ENCODE results near the gene CCND1.

Gene CCND1

DNA sequence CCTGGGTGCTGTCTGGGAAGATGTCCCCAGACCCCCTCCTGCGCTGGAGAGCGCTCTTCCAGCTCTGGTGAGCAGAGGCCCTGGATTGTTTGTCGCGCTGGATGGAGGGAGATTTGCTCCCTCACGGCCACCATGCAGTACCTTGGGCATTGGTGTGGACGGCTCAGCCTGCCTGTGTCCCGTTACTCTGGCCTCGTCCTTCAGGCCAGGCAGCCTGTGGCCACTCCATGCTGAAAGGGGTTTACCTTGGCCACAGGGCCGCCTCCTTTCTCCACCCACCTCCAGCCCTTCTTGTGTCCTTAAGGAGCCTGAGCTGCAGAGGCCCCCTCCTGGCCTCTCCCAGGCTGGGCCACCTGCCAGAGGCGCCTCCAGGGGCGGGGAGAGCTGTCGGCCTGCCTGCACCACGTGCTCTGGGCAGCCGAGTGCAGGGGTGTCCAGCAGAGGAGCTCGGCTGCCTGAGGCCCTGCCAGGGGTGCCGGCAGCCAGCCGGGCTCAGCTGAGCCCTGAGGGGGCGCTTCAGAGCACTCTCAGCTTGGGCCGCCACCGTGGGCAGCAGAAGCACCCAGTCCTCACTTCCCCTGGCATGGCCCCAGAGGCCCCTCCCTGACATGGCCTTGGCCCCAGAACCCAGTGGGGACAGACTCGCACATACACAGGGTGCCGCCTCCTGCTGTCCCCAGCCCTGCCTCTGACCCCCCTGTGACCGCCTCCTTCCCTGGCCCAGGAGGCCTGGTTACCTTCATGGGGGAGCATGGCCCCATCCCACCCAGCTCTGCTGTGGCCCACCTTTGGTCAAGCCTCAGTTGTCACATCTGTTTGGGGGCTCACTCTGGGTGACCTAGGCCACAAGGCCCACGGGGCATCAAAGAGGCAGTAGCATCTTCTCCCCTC, 3.4 kb downstream of the CCND1 start:
- peak overlapping the region; percentile 98 for H3K9ac ChIP-seq (ENCODE audit: low read depth, low read length)
- H3K36me3 ChIP-seq (ENCODE audit: insufficient read depth, low read length), result peaks cover 62% of the 10 kb centered on the region

DNA sequence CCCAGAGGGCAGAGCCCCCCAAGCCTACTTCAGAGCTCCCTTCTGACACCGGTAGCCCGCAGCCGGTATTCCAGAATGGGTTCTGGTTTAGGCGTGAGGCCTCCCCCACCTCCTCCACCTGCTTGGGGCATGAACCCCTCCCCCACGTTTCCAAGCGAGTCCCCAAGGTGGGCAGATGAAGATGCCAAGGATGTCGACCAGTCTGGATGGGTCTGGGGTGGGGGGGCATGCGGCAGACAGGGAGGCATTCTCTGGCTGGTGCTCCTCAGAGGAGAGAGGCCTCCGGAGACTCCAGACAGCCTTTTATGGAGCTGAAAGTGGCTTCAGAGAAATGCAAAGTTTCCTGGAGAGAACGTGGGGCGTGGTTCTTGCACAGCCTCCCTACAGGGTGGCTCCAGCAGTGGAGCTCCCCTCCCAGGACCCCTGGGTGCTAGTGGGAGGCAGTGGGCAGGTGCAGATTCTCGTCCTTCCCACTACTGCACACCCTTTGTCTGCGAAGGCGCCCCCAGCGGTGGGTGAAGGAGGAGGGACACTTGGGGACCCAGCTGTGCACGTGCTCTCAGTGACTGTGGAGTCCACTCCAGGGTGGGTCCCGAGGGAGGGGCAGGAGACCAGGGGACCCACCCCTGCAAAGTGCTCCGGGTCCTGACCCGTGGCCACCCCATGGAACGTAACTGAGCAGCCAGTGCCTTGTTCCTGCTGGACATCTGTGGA, 4.2 kb downstream of the CCND1 start:
- peaks cover 70% of the 10 kb centered on the region for H3K36me3 ChIP-seq (ENCODE audit: insufficient read depth, low read length)
- H3K4me1 ChIP-seq (ENCODE audit: control insufficient read depth, insufficient read depth, low read length), result peaks cover 31% of the 10 kb centered on the region
- H3K27me3 ChIP-seq (ENCODE audit: control insufficient read depth, insufficient read depth, low read length), result no peaks in the 10 kb centered on the region
- peak overlapping the region; percentile 98 for H3K9ac ChIP-seq (ENCODE audit: low read depth, low read length)
- peak overlapping the region; percentile 100 for H3K4me3 ChIP-seq (ENCODE audit: low read length)
- peak overlapping the region; percentile 92 for H3K4me2 ChIP-seq (ENCODE audit: low read length)
- H3K9me3 ChIP-seq (replicated peaks; ENCODE audit: low read length), result no peaks in the 10 kb centered on the region

More for the DNA sequence above, 3.4 kb downstream of the CCND1 start:
- peak overlapping the region; percentile 92 for H3K4me2 ChIP-seq (ENCODE audit: low read length)
- H3K9me3 ChIP-seq (replicated peaks; ENCODE audit: low read length), result no peaks in the 10 kb centered on the region
- H3K4me1 ChIP-seq (ENCODE audit: control insufficient read depth, insufficient read depth, low read length), result peaks cover 36% of the 10 kb centered on the region
- no peaks in the 10 kb centered on the region for H3K27me3 ChIP-seq (ENCODE audit: control insufficient read depth, insufficient read depth, low read length)
- peak overlapping the region; percentile 100 for H3K4me3 ChIP-seq (ENCODE audit: low read length)

DNA sequence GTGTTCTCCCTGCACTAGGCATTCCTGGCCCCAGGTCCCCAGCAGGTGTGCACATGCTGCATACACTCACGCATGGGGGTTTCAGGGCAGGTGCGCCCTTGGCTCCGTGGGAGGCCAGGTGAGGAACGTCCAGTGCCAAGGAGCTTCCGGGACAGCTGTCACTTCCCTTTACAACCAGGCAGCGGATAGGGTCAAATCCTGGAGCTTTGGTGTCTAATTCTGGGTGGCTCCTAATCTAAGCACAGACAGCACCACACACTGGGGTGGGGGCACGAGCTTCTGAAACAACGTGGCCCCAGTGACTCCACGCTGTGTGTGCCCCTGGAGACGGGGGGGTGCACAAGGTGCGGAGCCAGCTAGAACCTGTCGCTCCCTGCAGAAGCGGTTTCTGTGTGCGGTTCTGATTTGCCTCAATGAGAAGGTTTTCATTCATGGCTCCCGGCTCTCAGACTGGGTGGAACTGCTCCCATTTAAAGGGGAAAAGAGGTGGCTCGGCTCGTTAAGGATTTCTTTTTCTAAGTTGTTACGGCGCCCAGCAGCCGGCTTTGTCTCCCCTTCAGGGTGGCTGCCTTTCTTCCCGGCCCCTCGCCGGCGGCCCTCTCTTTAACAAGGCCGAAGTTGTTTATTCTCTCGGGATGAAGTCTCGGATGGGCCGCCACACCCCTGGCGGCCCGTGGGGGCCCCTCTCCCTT, 5.0 kb downstream of the CCND1 start:
- peak overlapping the region; percentile 98 for H3K9ac ChIP-seq (ENCODE audit: low read depth, low read length)
- peak overlapping the region; percentile 100 for H3K4me3 ChIP-seq (ENCODE audit: low read length)
- no peaks in the 10 kb centered on the region for H3K9me3 ChIP-seq (replicated peaks; ENCODE audit: low read length)
- H3K4me2 ChIP-seq (ENCODE audit: low read length), result peak overlapping the region; percentile 92
- H3K36me3 ChIP-seq (ENCODE audit: insufficient read depth, low read length), result peaks cover 78% of the 10 kb centered on the region
- no peaks in the 10 kb centered on the region for H3K27me3 ChIP-seq (ENCODE audit: control insufficient read depth, insufficient read depth, low read length)
- H3K4me1 ChIP-seq (ENCODE audit: control insufficient read depth, insufficient read depth, low read length), result peaks cover 28% of the 10 kb centered on the region

DNA sequence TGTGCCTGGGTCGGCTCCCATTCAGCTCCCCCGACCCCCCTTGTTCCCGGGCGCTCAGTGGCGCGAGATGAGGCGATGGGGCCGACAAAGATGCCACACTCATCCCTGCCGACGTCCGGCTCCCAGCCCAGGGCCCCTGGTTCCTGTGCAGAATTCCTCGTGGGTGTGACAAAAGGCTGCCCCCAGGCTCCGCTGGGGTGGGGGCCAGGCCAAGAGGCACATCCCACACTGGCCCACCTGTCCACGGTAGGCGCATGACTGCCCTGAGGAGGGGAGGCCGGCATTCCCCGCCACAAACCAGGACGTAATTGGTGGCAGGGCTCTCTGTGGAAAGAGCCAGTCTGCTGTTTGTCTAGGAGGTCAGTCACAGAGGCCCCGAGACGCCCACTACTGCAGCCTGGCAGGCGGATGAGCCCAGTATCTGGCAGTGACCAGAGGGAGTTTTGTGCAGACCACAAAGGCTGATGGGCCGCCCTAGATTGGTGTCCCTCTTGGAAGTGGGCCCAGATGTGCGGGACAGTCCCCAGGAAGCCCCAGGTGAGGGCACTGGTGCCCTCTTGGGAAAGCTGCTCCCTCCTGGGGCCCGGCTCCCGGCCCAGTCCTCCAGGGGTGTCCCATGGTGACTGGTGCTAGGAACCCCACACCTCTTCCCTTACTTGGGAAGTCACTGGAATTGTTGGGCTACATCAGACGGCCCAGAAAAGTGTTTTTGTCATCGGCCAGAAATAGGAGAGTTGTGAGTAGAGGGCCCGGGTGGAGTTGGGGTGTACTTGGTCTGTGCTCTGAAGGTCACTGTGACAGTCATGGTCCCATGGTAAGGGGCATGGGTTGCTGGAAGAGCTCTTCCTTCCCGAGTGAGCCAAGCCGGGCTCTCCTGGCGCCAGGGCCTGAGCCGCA, 5.8 kb downstream of the CCND1 start:
- Histone ChIP-seq H3K4me3 (ENCODE audit: low read length) (no peak overlapping the region), H3K9me3 (replicated peaks; ENCODE audit: low read length) (no peaks in the 10 kb centered on the region), H3K36me3 (ENCODE audit: insufficient read depth, low read length) (peaks cover 82% of the 10 kb centered on the region), H3K4me2 (ENCODE audit: low read length) (no peak overlapping the region), H3K27me3 (ENCODE audit: control insufficient read depth, insufficient read depth, low read length) (no peaks in the 10 kb centered on the region), H3K4me1 (ENCODE audit: control insufficient read depth, insufficient read depth, low read length) (peaks cover 28% of the 10 kb centered on the region), H3K9ac (ENCODE audit: low read depth, low read length) (peak overlapping the region; percentile 8)

- H3K4me3 ChIP-seq (ENCODE audit: low read length), result no peak overlapping the region
- H3K4me1 ChIP-seq (ENCODE audit: control insufficient read depth, insufficient read depth, low read length), result peaks cover 28% of the 10 kb centered on the region
- peak overlapping the region; percentile 8 for H3K9ac ChIP-seq (ENCODE audit: low read depth, low read length)
- peaks cover 89% of the 10 kb centered on the region for H3K36me3 ChIP-seq (ENCODE audit: insufficient read depth, low read length)
- no peaks in the 10 kb centered on the region for H3K27me3 ChIP-seq (ENCODE audit: control insufficient read depth, insufficient read depth, low read length)
- no peaks in the 10 kb centered on the region for H3K9me3 ChIP-seq (replicated peaks; ENCODE audit: low read length)
- H3K4me2 ChIP-seq (ENCODE audit: low read length), result no peak overlapping the region
These were observed 6.4 kb downstream of the CCND1 start for GRCh38 chr11:69647390-69647748.

GRCh38 chr11:69647761-69648497, 7.0 kb downstream of the CCND1 start:
- H3K4me2 ChIP-seq (ENCODE audit: low read length), result no peak overlapping the region
- peaks cover 94% of the 10 kb centered on the region for H3K36me3 ChIP-seq (ENCODE audit: insufficient read depth, low read length)
- peak overlapping the region; percentile 8 for H3K9ac ChIP-seq (ENCODE audit: low read depth, low read length)
- no peak overlapping the region for H3K4me3 ChIP-seq (ENCODE audit: low read length)
- no peaks in the 10 kb centered on the region for H3K27me3 ChIP-seq (ENCODE audit: control insufficient read depth, insufficient read depth, low read length)
- H3K4me1 ChIP-seq (ENCODE audit: control insufficient read depth, insufficient read depth, low read length), result peaks cover 28% of the 10 kb centered on the region
- no peaks in the 10 kb centered on the region for H3K9me3 ChIP-seq (replicated peaks; ENCODE audit: low read length)

DNA sequence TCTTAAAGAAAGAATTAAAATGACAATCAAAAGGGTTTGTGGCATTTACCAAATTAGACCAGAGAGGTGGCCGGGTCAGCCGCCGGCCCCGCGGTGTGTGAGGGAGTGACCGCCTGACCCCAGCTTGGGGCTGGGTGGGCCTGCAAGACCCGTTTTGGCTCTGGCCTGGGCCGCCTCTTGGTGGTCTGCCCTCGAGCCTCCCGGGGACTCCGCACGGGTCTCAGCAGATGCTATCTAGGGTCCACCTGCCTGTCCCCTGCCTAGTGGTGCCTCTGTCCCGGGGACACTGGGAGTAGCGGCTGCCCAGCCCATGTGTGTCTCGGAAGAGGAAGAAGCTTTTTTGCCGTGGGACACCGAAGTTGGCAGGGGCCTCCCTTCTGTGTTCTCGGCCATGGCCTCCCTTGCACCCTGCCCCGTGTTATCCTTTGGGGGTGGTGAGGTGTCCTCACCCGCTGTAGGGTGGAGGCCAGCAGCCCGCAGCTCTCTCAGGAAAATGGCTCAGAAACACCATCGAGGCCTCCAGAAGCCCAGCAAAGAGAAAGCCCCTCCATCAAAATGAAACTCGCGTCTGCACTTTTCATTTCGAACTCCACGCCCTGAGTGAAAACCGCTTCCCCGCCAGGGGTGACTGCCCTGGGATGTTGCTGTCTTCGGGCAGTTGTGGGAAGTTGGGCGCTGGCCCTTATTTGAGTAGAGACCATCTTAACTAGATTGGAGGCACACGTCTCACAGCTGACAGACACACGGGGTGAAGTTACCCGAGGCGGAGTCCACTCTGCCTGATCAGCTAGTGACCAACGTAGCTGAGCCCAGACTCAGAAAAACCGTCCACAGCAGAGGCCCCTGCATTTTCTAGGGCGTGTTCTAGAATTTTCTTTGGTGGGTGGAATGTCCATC, 8.0 kb downstream of the CCND1 start:
- Histone ChIP-seq H3K4me1 (ENCODE audit: control insufficient read depth, insufficient read depth, low read length) (peaks cover 23% of the 10 kb centered on the region), H3K4me2 (ENCODE audit: low read length) (no peak overlapping the region), H3K27me3 (ENCODE audit: control insufficient read depth, insufficient read depth, low read length) (no peaks in the 10 kb centered on the region), H3K9ac (ENCODE audit: low read depth, low read length) (no peak overlapping the region), H3K36me3 (ENCODE audit: insufficient read depth, low read length) (peaks cover 99% of the 10 kb centered on the region), H3K9me3 (replicated peaks; ENCODE audit: low read length) (no peaks in the 10 kb centered on the region), H3K4me3 (ENCODE audit: low read length) (no peak overlapping the region)

GRCh38 chr11:69649576-69649900, 8.6 kb downstream of the CCND1 start:
- peaks cover 100% of the 10 kb centered on the region for H3K36me3 ChIP-seq (ENCODE audit: insufficient read depth, low read length)
- H3K4me2 ChIP-seq (ENCODE audit: low read length), result no peak overlapping the region
- H3K27me3 ChIP-seq (ENCODE audit: control insufficient read depth, insufficient read depth, low read length), result no peaks in the 10 kb centered on the region
- H3K9me3 ChIP-seq (replicated peaks; ENCODE audit: low read length), result no peaks in the 10 kb centered on the region
- H3K4me1 ChIP-seq (ENCODE audit: control insufficient read depth, insufficient read depth, low read length), result peaks cover 17% of the 10 kb centered on the region
- no peak overlapping the region for H3K4me3 ChIP-seq (ENCODE audit: low read length)
- H3K9ac ChIP-seq (ENCODE audit: low read depth, low read length), result no peak overlapping the region

DNA sequence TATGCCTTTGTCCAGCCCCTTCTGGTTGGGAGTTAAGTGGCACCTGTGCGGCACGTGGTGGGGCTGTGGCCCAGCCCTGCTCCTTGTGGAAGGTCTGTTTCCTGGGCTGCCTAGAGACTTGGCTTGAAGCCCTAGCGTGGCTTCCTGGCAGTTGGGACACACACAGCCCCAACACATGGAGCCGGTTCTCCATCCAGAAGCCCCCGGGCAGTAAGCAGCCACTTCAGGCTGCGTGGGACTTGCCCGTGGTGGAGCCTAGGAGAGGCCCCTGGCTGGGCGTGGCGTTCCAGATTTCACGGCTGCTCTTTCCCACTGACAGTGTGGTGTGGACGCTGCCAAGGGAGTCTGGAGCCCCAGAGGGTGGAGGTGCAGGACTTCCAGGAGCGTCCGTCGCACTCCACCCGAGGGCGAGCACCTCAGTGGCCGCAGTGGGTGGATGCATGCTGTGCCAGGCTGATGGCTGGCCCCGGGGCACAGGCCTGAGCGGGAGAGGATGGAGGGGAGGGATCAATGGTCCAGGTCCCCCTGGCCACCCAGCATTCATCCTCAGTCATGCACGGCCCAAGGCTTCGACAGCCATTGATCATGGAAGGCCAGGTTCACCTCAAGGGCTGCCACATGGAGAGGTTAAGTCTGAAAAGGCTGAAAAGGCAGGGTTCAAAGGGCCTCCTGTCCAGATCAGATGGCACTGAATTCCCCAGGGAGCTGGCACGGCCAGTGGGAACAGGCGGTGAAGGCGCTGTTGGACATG, 9.3 kb downstream of the CCND1 start:
- H3K4me1 ChIP-seq (ENCODE audit: control insufficient read depth, insufficient read depth, low read length), result peaks cover 10% of the 10 kb centered on the region

More for the DNA sequence above, 9.3 kb downstream of the CCND1 start:
- Histone ChIP-seq H3K27me3 (ENCODE audit: control insufficient read depth, insufficient read depth, low read length) (no peaks in the 10 kb centered on the region), H3K4me2 (ENCODE audit: low read length) (no peak overlapping the region), H3K9me3 (replicated peaks; ENCODE audit: low read length) (no peaks in the 10 kb centered on the region), H3K36me3 (ENCODE audit: insufficient read depth, low read length) (peaks cover 96% of the 10 kb centered on the region), H3K9ac (ENCODE audit: low read depth, low read length) (peak overlapping the region; percentile 26), H3K4me3 (ENCODE audit: low read length) (no peak overlapping the region)
